HG03060 (cell line): Measurements from ENCODE around the gene LSM4.
"Not testable (repeated sequence)": the region's sequence is repeated elsewhere in the genome, so short reads cannot be mapped to it uniquely, and the experiment has no call there.

Experiments
- ATAC-seq: cut with Tn5 transposase; IDR thresholded peaks from one replicate; pipeline ENCODE4 v1.9.1; 2021; ENCODE audit warnings: low read depth, moderate number of reproducible peaks; ENCODE audit not compliant: unreplicated experiment

The LSM4 gene

DNA sequence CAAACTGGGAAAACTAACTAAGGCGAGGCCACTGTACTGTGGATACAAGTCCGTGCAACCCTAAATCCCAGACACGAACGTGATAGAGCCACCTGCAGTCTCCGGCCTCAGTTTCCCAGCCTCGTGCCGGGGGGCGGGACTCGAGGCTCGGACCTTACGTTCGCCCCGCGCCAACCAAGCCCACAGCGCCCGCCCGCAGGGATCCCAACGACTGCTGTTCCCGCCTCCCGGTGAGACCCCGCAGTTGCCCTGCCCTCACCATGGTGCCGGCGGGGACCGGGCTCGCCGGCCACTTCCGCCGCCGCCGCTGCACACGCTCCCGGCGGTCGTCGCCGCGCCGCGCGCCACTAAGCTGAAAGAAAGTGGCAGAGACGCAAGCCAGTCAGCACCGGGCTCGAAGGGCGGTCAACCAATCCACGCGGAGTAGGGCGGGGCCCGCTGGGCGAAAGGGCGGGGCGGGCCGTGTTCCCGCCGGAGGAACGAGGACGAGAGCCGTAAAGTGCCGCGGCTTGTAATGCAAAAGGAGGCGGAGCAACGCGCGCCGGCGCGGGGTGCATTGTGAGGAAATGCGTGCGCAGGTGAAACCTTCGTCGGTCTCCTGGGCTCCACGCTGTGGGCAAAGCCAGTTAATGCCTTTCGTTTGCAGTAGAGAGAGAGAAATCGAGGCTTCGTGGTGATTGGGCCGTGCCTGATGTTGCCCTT, at the start of gene LSM4:
TSS of gene LSM4 (minus strand) at position 318 of the 702 bp plus-strand sequence. CDS start at position 262, 56 bp downstream.
- ATAC-seq: peak; percentile 90

DNA sequence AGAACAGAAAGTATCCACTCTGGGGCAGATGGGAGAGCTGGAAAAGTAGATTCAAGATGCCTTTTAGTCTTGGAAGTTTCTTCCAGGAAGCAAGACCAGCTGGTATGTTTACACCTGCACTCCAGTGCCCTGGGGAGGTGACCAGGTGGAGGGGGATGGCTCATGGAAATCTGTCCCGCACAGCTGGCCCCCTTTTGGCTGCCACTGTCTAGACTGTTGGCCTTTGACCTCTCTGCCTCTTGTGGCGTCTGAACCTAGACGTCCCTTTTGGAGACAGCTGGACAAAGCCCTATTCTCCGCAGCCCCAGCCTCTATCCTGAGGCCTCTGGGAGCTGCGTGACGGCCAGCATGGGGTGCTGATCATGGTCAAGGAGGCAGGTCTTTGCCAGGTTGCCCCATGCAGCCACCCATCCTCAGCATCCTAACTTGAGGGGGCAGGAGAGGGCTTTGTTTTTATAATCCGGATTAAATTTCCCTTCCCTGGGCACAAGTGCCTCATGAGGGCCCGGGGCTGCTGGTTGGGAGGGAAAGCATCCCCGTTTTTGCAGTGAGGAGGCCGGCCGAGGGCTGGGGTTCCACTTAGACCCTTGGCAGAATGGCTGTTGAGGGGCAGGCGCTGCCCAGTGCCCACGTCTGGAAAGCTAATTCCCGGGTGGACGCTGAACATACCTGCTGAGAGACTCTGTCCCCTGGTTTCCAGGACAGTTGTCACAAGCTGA, 45.8 kb upstream of the LSM4 start:
- no peak for ATAC-seq

DNA sequence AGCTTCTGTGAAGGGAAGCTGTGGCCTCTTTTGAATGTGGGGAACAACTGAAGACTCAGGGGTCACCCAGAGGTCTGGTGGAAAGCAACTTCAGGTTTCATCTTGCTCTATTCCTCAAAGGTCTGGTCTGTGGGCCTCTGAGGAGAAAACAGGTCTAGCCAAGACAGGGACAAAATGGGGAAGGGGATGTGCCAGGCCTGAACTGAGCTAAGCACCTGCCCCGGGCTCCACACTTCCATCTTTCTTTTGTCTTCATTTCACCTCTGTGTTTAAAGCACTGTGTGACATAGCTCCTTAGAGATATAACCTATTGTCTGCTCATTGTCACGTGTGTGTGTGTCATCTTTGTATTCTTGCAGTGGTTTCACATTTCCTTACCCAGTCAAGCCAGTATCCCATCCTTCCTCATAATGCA, 43.2 kb upstream of the LSM4 start:
- no peak for ATAC-seq

DNA sequence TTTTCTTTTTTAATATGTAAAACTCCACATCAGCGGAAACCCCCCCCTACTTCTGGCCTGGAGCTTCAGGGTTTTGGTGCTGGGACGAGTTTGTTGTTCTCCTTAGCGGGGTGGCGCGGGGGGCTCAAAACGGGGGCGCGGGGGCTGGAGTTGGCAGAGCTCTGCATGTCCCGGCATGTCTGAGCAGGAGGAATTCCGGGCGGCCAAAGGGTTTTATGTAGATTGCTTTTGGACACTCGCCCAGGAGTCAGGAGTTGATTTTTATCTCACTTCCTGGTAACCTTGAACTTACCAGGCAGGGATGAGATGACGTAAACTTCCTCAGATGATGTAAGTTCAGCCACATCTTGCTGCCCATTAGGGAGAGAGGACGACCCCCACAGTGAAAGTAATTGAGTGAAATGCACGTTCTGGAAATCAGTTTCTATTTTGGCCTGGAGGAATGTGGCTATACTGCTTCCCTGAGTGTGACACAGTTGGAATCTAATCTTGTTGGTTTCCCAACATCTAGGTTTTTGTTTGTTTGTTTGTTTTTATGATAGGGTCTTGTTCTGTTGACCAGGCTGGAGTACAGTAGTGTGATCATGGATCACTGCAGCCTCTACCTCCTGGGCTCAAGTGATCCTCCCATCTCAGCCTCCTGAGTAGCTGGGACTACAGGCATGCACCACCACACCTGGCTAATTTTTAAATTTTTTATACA, 42.1 kb upstream of the LSM4 start:
- ATAC-seq: no peak

DNA sequence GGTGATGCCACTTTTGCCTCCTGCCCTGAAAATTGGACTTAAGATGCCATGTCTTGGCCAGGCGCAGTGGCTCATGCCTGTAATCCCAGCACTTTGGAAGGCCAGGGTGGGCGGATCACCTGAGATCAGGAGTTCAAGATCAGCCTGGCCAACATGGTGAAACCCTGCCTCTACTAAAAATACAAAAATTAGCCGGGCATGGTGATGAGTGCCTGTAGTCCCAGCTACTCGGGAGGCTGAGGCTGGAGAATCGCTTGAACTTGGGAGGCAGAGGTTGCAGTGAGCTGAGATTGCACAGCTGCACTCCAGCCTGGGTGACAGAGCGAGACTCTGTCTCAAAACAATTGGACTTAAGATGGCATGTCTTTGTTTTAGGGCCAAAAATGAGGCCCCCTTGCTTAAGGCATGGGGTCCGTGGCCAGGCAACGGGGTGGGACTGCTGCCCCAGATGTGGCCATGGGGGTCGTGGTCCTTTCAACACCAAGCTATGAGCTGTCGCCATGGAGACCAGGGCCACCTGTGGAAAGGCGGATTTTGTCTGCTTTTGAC, 41.5 kb upstream of the LSM4 start:
- not testable (repeated sequence) for ATAC-seq

DNA sequence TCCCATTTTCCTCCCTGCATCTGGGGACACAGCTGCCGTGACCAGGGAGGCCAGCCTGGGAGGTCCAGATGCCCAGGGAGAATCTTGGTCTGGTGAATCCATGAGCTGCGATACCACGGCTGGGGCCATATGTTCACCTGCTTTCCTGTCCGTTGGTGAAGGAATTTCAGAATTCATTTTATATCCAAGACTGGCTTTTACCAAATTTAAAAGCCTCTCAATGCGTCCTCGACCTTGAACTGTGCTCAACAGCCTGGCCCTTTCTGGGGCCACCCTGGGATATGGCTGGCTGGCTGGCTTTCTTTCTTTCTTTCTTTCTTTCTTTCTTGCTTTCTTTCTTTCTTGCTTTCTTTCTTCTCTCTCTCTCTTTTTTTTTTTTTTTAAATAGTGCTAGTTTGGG, 40.9 kb upstream of the LSM4 start:
- ATAC-seq: no peak

DNA sequence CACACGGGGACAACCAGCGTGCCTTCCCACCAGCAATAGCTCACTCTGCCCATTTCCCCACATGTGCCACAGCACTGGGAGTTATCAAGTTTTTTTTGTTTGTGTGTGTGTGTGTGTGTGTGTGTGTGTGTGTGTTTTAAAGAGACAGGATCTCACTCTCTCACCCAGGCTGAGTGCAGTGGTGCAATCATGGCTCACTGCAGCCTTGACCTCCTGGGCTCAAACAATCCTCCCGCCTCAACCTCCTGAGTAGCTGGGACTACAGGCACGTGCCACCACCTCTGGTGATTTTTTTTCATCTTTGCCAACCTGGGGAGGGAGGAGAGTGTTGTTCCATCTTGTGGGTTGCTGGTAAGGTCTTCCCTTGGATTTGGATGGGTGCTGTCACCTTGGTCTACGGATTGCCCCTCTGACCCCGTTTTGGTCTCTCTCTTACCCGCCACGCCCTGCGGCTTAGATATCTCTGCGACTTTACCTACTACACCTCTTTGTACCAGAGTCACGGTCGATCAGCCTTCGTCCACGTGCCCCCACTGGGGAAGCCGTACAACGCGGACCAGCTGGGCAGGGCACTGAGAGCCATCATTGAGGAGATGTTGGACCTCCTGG, 40.2 kb upstream of the LSM4 start:
- ATAC-seq: no peak

DNA sequence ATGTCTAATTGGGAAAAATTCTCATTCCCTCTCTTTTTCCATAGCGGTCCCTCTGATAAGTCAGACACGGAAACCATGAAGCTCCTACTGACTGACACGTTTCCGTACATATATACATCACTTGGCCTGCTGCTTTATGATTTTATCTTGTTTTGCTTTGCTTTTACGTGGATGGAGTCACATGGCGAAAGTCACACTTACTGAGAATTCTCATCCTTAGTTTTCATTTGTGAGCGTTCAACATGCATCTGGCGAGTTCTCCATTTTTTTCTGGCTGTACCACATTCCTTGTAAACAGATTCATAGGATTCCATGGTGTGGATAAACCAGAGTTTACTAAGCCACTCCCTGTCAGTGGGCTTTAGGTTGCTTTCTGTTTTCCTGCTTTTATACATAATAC, 38.8 kb upstream of the LSM4 start:
- ATAC-seq: no peak

DNA sequence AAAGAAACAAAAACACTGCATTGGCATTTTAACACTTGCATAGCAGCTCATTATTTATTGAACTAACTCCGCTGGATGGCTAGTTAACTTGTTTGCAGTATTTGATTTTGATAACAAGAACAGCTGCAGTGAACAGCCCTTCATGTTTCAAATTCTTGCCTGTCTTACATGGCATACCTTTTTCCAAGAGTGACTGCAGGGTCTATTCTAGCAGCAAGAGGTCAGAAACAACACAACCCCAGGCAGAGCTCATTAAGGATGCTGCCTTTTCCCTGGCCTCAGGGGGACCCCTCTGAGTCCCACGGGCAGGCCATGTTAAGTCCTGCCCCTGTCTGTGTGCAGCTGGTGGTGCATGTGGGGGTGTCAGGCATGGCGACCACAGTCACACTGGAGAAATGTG, 34.2 kb upstream of the LSM4 start:
- no peak for ATAC-seq

DNA sequence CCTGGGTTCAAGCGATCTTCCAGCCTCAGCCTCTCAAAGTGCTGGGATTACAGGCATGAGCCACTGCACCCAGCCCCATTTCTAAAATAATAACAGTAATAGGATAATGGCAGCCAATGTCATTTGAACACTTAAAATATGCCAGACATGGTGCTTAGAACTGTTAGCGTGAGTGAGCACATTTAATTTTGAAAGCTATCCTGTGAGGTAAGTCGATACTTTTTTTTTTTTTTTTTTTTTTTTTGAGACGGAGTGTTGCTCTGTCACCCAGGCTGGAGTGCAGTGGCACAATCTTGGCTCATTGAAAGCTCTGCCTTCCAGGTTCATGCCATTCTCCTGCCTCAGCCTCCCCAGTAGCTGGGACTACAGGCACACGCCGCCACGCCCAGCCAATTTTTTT, 31.9 kb upstream of the LSM4 start:
- ATAC-seq: not testable (repeated sequence)

DNA sequence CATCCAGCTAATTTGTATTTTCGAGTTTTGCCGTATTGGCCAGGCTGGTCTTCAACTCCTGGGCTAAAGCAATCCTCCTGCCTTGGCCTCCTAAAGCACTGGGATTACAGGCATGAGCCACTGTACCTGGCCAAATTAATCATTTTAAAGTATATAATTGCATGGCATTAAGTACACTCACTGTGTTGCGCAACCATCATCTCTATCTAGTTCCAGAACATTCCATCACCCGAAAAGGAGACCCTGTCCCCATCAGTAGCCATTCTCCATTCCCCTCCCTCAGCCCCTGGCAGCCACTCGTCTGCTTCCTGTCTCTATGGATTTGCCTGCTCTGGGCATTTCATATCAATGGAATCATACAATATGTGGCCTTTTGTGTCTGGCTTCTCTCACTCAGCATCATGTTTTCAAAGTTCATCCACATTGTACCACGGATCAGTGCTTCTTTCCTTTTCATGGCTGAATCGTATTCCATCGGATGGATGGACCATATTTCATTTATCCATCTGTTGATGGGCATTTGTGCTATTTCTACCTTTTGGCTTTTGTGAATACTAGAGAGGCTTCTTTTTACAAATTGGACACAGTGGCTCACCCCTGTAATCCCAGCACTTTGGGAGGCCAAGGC, 30.6 kb upstream of the LSM4 start:
- ATAC-seq: no peak

DNA sequence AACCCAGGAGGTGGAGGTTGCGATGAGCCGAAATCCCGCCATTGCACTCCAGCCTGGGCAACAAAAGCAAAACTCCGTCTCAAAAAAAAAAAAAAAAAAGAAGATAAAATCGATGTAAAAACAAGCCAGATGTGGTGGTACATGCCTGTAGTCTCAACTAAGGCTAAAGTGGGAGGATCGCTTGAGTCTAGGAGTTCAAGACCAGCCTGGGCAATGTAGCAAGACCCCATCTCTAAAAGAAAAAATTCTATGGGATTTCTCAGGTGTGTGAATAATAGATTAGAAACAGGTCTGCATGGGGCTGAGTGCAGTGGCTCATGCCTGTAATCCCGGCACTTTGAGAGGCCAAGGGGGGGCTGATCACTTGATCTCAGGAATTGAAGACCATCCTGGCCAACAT, 28.7 kb upstream of the LSM4 start:
- no peak for ATAC-seq

DNA sequence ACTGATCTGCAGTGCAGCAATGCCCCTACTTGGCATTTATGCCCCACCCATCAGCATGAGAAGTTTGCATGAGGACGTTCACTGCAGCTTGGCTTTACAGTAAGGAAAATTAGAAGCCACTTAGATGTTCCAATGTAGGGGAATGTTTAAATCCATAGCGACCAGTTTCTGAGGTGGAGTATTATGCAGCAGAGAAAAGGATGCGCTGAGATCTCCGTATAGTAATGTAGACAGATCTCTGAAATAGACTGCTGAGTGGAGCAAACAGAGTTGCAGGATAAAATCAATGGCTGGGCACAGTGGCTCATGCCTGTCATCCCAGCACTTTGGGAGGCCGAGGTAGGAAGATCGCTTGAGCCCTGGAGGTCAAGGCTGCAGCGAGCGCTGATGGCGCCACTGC, 27.6 kb upstream of the LSM4 start:
- no peak for ATAC-seq

DNA sequence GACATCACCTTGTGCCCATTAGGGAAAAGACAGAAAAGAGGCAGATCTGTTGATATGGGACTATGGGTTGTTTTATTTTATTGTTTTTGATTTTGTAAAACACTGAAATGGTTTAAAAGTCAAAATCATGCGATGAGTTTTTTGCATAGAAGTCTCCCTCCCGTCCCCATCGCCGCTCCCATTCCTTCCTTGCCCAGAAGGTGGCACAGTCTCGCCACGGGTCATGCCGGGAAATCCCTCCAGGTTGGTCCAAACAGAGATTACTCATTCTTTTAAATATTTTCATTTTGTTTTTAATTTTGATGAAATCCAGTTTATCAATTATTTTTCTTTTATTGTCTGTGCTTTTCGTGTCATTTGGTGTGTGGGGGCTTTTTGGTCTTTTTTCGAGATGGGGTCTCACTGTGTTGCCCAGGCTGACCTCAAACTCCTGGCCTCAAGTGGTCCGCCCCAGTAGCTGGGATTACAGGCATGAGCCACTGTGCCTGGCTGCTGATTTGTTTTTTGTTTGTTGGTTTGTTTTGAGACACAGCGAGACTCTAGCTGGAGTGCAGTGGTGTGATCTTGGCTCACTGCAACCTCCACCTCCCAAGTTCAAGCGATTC, 26.8 kb upstream of the LSM4 start:
- ATAC-seq: no peak

DNA sequence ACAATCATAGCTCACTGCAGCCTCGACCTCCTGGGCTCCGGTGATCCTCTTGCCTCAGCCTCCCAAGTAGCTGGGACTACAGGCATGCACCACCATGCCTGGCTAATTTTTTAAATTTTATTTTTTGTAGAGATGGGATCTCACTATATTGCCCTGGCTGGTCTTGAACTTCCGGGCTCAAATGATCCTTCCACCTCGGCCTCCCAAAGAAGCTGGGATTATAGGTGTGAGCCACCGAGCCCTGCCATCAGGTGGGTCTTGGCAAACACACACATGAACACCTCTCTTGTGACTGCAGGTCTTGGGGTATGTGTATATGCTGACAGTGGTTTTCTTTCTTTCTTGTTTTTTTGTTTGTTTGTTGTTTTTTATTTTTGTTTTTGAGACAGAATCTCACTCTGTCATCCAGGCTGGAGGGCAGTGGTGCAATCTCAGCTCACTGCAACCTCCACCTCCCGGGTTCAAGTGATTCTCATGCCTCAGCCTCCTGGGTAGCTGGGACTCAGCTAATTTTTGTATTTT, 26.0 kb upstream of the LSM4 start:
- not testable (repeated sequence) for ATAC-seq

DNA sequence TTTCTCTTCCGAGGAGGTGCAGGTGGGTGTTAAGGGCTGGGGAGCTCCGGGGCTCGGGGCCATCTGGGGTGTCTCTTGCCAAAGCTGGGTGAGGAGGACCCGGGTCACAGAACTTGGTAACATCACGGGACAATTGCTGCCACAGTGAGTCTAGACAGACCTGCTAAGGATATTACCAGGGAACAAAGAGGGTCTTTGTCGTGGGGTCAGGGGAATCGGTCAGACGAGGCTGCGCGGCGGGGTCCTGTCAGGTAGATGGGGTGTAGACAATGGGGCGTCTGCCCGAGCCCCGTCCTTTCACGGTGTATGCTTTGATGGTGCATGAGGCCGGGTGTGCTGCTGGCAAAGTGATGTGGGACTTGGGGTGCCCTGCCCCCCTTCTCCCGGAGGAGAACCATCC, 25.3 kb upstream of the LSM4 start:
- ATAC-seq: no peak

DNA sequence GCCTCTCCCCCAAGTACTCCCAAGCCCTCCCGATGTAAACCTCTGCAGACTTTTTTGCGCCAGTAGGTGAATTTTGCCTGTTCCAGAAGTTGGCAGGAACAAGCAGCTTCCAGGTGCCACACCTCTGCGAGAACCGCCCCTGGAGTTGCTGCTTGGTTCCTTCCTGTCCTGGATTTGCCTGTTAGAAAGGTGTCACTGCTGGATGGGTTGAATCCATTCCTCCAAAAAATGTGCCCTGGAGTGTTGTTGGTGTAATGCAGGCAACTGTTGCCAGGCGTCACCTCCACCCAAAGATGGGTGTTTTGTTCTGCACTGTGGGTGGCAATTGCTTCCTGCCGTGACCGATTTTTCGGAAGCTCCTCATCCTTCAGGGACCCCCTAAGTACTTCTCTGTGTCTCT, 23.2 kb upstream of the LSM4 start:
- ATAC-seq: no peak

DNA sequence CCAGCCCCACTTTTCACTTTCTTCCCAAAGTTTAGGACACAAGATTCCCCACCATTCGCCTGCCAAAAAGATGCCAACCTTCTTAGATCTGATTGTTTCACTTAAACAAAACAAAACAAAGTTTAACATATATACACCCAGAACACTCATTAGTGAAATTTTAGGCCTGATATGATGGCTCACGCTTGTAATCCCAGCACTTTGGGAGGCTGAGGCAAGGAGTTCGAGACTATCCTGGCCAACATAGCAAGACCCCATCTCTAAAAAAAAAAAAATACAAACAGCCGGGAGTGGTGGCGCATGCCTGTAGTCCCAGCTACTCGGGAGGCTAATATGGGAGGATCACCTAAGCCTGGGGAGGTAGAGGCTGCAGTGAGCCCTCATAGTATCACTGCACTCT, 22.4 kb upstream of the LSM4 start:
- ATAC-seq: no peak

DNA sequence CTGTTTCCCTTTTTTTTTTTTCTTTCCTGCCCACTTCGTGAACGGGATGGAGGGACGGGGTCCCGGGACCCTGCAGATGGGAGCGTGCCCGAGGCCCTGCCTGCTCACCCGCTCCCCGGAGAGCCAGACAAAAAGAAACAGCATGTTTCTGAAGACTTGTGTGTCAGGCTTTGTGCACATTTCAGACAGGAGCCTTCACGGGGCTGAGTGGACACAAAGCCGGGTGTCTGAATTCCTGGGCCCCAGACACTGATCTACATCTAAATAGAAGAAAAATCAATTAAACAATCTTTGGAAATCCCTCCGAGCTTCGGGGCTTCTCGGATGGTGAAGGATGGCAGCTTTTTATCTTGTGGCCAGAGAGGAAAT, 21.7 kb upstream of the LSM4 start:
- no peak for ATAC-seq

DNA sequence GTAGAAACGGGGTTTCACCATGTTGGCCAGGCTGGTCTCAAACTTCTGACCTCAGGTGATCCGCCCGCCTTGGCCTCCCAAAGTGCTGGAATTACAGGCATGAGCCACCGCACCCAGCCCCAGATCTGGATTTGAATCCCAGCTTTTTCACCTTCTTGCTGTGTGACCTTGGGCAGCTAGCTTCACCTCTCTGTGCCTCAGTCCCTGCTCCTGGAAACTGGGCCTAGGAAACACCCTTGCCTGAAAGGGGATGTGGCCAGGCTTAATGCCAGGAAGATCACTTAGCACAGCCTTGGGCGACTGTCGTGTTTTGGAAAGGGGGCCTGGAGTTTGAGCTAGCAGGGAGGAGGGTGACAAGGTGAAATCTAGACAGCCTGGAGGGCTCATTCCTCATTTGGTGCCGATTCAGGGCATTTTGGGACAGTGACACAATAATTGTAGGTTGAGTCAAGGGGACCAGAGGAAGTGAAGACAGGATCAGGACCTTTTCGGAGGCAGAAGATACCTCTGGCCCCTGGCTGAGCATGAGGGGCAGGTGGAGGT, 19.3 kb upstream of the LSM4 start:
- no peak for ATAC-seq
